ENCODE results near the gene NUP210.

GRCh38 chr3:13368834-13369233, 51.3 kb downstream of the NUP210 start:
- TF ChIP-seq POLR2A (IDR thresholded peaks at IDR 0.05): no peak
- TF ChIP-seq, protein P1, sequence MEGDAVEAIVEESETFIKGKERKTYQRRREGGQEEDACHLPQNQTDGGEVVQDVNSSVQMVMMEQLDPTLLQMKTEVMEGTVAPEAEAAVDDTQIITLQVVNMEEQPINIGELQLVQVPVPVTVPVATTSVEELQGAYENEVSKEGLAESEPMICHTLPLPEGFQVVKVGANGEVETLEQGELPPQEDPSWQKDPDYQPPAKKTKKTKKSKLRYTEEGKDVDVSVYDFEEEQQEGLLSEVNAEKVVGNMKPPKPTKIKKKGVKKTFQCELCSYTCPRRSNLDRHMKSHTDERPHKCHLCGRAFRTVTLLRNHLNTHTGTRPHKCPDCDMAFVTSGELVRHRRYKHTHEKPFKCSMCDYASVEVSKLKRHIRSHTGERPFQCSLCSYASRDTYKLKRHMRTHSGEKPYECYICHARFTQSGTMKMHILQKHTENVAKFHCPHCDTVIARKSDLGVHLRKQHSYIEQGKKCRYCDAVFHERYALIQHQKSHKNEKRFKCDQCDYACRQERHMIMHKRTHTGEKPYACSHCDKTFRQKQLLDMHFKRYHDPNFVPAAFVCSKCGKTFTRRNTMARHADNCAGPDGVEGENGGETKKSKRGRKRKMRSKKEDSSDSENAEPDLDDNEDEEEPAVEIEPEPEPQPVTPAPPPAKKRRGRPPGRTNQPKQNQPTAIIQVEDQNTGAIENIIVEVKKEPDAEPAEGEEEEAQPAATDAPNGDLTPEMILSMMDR (IDR thresholded peaks at IDR 0.05): no peak

Data from suprapubic skin (tissue), 3 donors.